H9 (cell line): Measurements from ENCODE around the gene AIMP1. TPM values are rescaled to one million over a fixed set of nuclear protein-coding genes. Genes with fewer than 3 reads are reported as not detected.

Experiments
- DNase-seq: peaks from one replicate; pipeline ENCODE4 v3.0.0-alpha.2; 2017
- H2AFZ ChIP-seq: one replicate; pipeline ENCODE4 v1.6.1; 2013; ENCODE audit warnings: mild to moderate bottlenecking, low read length, control low read depth, moderate library complexity
- H2AK5ac ChIP-seq: 2 replicates; pipeline ENCODE4 v1.6.1; 2013; ENCODE audit warnings: low read length, control low read depth, mixed read lengths; ENCODE audit not compliant: insufficient read length
- H2BK120ac ChIP-seq: one replicate; pipeline ENCODE4 v1.6.1; 2013; ENCODE audit warnings: low read depth, mild to moderate bottlenecking, low read length, control low read depth, inconsistent platforms; ENCODE audit not compliant: poor library complexity, severe bottlenecking
- H2BK12ac ChIP-seq: 2 replicates; pipeline ENCODE4 v1.6.1; 2013; ENCODE audit warnings: low read length, control low read depth, mixed read lengths, low read depth; ENCODE audit not compliant: insufficient read length
- H2BK15ac ChIP-seq: 2 replicates; pipeline ENCODE4 v1.6.1; 2013; ENCODE audit warnings: low read depth, low read length, control low read depth
- H2BK20ac ChIP-seq: one replicate; pipeline ENCODE4 v1.6.1; 2013; ENCODE audit warnings: low read depth, mild to moderate bottlenecking, low read length, control low read depth, inconsistent platforms; ENCODE audit not compliant: poor library complexity, severe bottlenecking
- H2BK5ac ChIP-seq: 2 replicates; pipeline ENCODE4 v1.6.1; 2013; ENCODE audit warnings: low read length, control low read depth, mixed read lengths; ENCODE audit not compliant: insufficient read length
- H3K14ac ChIP-seq: 2 replicates; pipeline ENCODE4 v1.6.1; 2013; ENCODE audit warnings: low read length, control low read depth; ENCODE audit not compliant: insufficient read depth
- H3K18ac ChIP-seq: 2 replicates; pipeline ENCODE4 v1.6.1; 2013; ENCODE audit warnings: low read depth, mild to moderate bottlenecking, mixed read lengths, low read length, control low read depth; ENCODE audit not compliant: insufficient read length
- H3K23ac ChIP-seq: 2 replicates; pipeline ENCODE4 v1.6.1; 2013; ENCODE audit warnings: low read length, control low read depth, mixed read lengths, low read depth; ENCODE audit not compliant: insufficient read length
- H3K23me2 ChIP-seq: 2 replicates; pipeline ENCODE4 v1.6.1; 2013; ENCODE audit warnings: low read depth, mild to moderate bottlenecking, mixed read lengths, low read length, control low read depth; ENCODE audit not compliant: insufficient read length, poor library complexity, severe bottlenecking
- H3K27ac ChIP-seq: 2 replicates; pipeline ENCODE4 v1.5.1; 2013; ENCODE audit warnings: low read length, control low read depth, mixed read lengths, low read depth; ENCODE audit not compliant: insufficient read length
- H3K27me3 ChIP-seq: 2 replicates; pipeline ENCODE4 v1.6.1; 2013; ENCODE audit warnings: low read length, control low read depth, inconsistent platforms; ENCODE audit not compliant: insufficient read depth
- H3K4ac ChIP-seq: 2 replicates; pipeline ENCODE4 v1.6.1; 2013; ENCODE audit warnings: low read depth, mild to moderate bottlenecking, control low read depth, inconsistent platforms, low read length, moderate library complexity
- H3K4me1 ChIP-seq: 2 replicates; pipeline ENCODE4 v1.6.1; 2013; ENCODE audit warnings: low read length, control low read depth, inconsistent platforms; ENCODE audit not compliant: insufficient read depth
- H3K4me2 ChIP-seq: 2 replicates; pipeline ENCODE4 v1.6.1; 2013; ENCODE audit warnings: low read length, control low read depth, mixed read lengths; ENCODE audit not compliant: insufficient read length, insufficient read depth
- H3K56ac ChIP-seq: 2 replicates; pipeline ENCODE4 v1.6.1; 2013; ENCODE audit warnings: low read depth, mild to moderate bottlenecking, mixed read lengths, low read length, control low read depth; ENCODE audit not compliant: insufficient read length
- H3K79me1 ChIP-seq: 2 replicates; pipeline ENCODE4 v1.6.1; 2013; ENCODE audit warnings: low read depth, mild to moderate bottlenecking, moderate library complexity, low read length, control low read depth, inconsistent platforms; ENCODE audit not compliant: insufficient read depth, poor library complexity, severe bottlenecking
- H3K79me2 ChIP-seq: 2 replicates; pipeline ENCODE4 v1.6.1; 2013; ENCODE audit warnings: low read length, control low read depth, inconsistent platforms; ENCODE audit not compliant: insufficient read depth
- H3K9ac ChIP-seq: 2 replicates; pipeline ENCODE4 v1.6.1; 2013; ENCODE audit warnings: low read length, control low read depth, mixed read lengths; ENCODE audit not compliant: insufficient read length; ENCODE audit errors: extremely low read depth
- H3K9me3 ChIP-seq: one replicate; pipeline ENCODE4 v1.6.1; 2013; ENCODE audit warnings: low read depth, low read length, inconsistent platforms; ENCODE audit not compliant: control insufficient read depth
- H3T11ph ChIP-seq: one replicate; pipeline ENCODE4 v1.6.1; 2013; ENCODE audit warnings: mild to moderate bottlenecking, low read length, control low read depth, inconsistent platforms
- H4K20me1 ChIP-seq: one replicate; pipeline ENCODE4 v1.6.1; 2013; ENCODE audit not compliant: control insufficient read depth, insufficient read length, insufficient read depth
- H4K5ac ChIP-seq: 2 replicates; pipeline ENCODE4 v1.6.1; 2013; ENCODE audit warnings: low read depth, mild to moderate bottlenecking, mixed read lengths, low read length, control low read depth; ENCODE audit not compliant: insufficient read length
- H4K8ac ChIP-seq: replicated peaks from 2 replicates; pipeline ENCODE4 v1.6.1; 2013; ENCODE audit warnings: low read length, control low read depth, mixed read lengths, low read depth; ENCODE audit not compliant: insufficient read length
- H4K91ac ChIP-seq: 2 replicates; pipeline ENCODE4 v1.6.1; 2013; ENCODE audit warnings: low read depth, mild to moderate bottlenecking, moderate library complexity, mixed read lengths, low read length, control low read depth; ENCODE audit not compliant: insufficient read length
- H3K27ac Mint-ChIP-seq, 3 experiments: 2 replicates in 2 of 3; 3 replicates in 1 of 3; pipeline ENCODE4 v1.8.0; 2020 to 2021; ENCODE audit warnings: mixed read lengths in 3 of 3, mild to moderate bottlenecking in 1 of 3, moderate library complexity in 1 of 3
- H3K27me3 Mint-ChIP-seq: 2 replicates; pipeline ENCODE4 v1.8.0; 2021; ENCODE audit warnings: low read depth, mild to moderate bottlenecking, moderate library complexity, mixed read lengths
- H3K36me3 Mint-ChIP-seq, 3 experiments: 2 replicates in 2 of 3; 3 replicates in 1 of 3; pipeline ENCODE4 v1.8.0; 2020 to 2021; ENCODE audit warnings: low read depth in 3 of 3, mixed read lengths in 3 of 3; ENCODE audit not compliant: insufficient read depth in 1 of 3
- H3K4me1 Mint-ChIP-seq, 2 experiments: 2 replicates each; pipeline ENCODE4 v1.8.0; 2020; ENCODE audit warnings: mixed read lengths in 2 of 2
- H3K4me3 Mint-ChIP-seq, 2 experiments: 2 replicates in 1 of 2; 3 replicates in 1 of 2; pipeline ENCODE4 v1.8.0; 2020 to 2021; ENCODE audit warnings: mild to moderate bottlenecking in 2 of 2, mixed read lengths in 2 of 2, moderate library complexity in 1 of 2
- H3K9me3 Mint-ChIP-seq, 2 experiments: 2 replicates in 1 of 2; 3 replicates in 1 of 2; pipeline ENCODE4 v1.8.0; 2020; ENCODE audit warnings: mild to moderate bottlenecking in 2 of 2, mixed read lengths in 2 of 2, moderate library complexity in 1 of 2
- WGBS: extraction: QIAGEN DNeasy Blood & Tissue Kit; methylation state at CpG from one replicate; pipeline ENCODE4 v1.1.7; 2013; ENCODE audit warnings: missing lambda C conversion rate, low lambda C conversion rate, mixed read lengths; ENCODE audit not compliant: insufficient read length; ENCODE audit errors: extremely low coverage; 5-methylcytosine and 5-hydroxymethylcytosine counted together
- total RNA-seq: library from RNA; stranded (reverse); gene quantifications from 2 replicates; pipeline ENCODE4 v1.2.1, GENCODE V29; 2021
- TF ChIP-seq, protein P1 (sequence below): fragments of 200-600 bp; sonication (generic); conservative IDR thresholded peaks from 3 replicates; pipeline ENCODE4 v1.8.0; 2021; ENCODE audit warnings: antibody characterized with exemption, mild to moderate bottlenecking

AIMP1 gene
- total RNA-seq, 1 experiment from 2014 or later: 36.8 TPM

- H3K9ac ChIP-seq: peak overlapping the region; percentile 98
- H3K4me1 ChIP-seq: no peaks in the 10 kb centered on the region
- Mint-ChIP-seq H3K4me3 (no peak overlapping the region), H3K4me1 (peaks cover 4 to 8% of the 10 kb centered on the region in 2 experiments), H3K9me3 (peaks cover 6% of the 10 kb centered on the region in 2 experiments; a peak in 4 of 5 replicates), H3K36me3 (peaks cover 6 to 7% (median 7%) of the 10 kb centered on the region in 3 experiments; a peak in 6 of 7 replicates), H3K27me3 (no peaks in the 10 kb centered on the region), H3K27ac (no peak overlapping the region)
- H3K79me2 ChIP-seq: peaks cover 13% of the 10 kb centered on the region; the same call in 1 of the 2 replicates
- peak overlapping the region; percentile 93 for H3K4me2 ChIP-seq
- H3T11ph ChIP-seq: no peak overlapping the region
- peak overlapping the region; percentile 63 for H3K27ac ChIP-seq
- WGBS: no CpG with 5 or more reads among the region's 13 CpGs
- peak overlapping the region; percentile 98 for H3K14ac ChIP-seq
- no peaks in the 10 kb centered on the region for H3K9me3 ChIP-seq
- H3K79me1 ChIP-seq: peaks cover 3% of the 10 kb centered on the region
- peak overlapping the region; percentile 5 for H3K56ac ChIP-seq
- H2BK12ac ChIP-seq: peak overlapping the region; percentile 15
- no peak overlapping the region for H4K91ac ChIP-seq
- no peak for DNase-seq
- H2BK120ac ChIP-seq: no peak overlapping the region
- H3K23ac ChIP-seq: no peak overlapping the region
- TF ChIP-seq, protein P1, sequence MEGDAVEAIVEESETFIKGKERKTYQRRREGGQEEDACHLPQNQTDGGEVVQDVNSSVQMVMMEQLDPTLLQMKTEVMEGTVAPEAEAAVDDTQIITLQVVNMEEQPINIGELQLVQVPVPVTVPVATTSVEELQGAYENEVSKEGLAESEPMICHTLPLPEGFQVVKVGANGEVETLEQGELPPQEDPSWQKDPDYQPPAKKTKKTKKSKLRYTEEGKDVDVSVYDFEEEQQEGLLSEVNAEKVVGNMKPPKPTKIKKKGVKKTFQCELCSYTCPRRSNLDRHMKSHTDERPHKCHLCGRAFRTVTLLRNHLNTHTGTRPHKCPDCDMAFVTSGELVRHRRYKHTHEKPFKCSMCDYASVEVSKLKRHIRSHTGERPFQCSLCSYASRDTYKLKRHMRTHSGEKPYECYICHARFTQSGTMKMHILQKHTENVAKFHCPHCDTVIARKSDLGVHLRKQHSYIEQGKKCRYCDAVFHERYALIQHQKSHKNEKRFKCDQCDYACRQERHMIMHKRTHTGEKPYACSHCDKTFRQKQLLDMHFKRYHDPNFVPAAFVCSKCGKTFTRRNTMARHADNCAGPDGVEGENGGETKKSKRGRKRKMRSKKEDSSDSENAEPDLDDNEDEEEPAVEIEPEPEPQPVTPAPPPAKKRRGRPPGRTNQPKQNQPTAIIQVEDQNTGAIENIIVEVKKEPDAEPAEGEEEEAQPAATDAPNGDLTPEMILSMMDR: no peak
- peak overlapping the region; percentile 52 for H4K8ac ChIP-seq
- no peak overlapping the region; the same call in 1 of the 2 replicates for H3K4ac ChIP-seq
- peak overlapping the region; percentile 55 for H3K18ac ChIP-seq
- peak overlapping the region; percentile 97 for H4K5ac ChIP-seq
- no peak overlapping the region for H2BK20ac ChIP-seq
- peaks cover 5% of the 10 kb centered on the region for H3K23me2 ChIP-seq
- peak overlapping the region; percentile 73 for H2BK5ac ChIP-seq
- H2BK15ac ChIP-seq: no peak overlapping the region
- no peak overlapping the region for H2AK5ac ChIP-seq
- no peaks in the 10 kb centered on the region for H3K27me3 ChIP-seq
- no peak overlapping the region for H2AFZ ChIP-seq
- H4K20me1 ChIP-seq: no peaks in the 10 kb centered on the region
These were observed 828 bp upstream of the AIMP1 start for GRCh38 chr4:106315476-106315967.
